ENCODE data around the gene GATAD2B. TPM values are rescaled to one million over a fixed set of nuclear protein-coding genes. Genes with fewer than 3 reads are reported as not detected.

GATAD2B gene
- total RNA-seq, 1 experiment from 2014 or later: 8.9 TPM

DNA sequence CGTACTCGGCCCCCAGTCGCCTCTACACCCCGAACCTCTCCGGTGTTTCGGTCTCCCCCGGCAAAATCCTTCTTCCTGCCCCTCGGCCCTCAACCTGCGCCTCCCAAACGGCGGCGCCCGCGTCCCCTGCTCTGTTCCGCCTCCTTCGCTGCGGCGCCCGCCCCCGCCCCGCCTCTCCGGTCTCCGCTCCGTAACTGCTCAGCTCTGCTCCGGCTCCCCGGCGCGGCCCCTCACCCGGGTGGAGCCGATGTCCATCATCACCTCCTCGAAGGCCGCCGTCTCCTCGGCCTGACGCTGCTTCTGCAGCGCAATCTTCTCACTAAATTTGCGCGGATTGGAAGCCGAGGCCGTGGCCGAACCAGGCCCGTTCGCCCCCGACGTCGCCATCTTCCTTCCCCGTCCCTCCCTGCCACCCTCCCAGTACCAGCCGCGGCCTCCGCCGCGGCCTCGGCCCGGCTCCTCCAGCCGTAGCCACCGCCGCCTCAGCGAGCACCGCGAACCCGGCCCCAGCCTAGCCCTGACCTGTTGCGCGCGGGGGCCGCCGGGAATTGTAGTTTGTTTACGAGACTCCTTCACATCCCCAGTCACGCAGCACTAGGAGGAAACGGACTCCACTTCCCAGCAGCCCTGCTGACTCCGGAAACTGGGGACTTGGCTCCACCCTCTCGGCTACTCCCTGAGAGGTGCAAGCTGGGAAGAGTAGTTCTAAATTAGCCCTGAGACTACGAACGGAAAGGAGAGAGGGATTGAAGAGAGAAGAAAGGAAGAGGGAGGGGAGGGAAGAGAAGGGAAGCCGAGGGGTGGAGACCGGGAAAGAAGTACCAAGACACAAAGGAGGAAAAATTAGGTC lies 35.6 kb upstream of the GATAD2B start, which contains the start of gene CRTC2:
TSS of gene CRTC2 (minus strand) at position 502 of the 850 bp plus-strand sequence. CDS start at position 387, 115 bp downstream.
- DNase-seq: peak; percentile 98

GRCh38 chr1:153957744-153958110 lies 35.0 kb upstream of the GATAD2B start:
- H3K4me3 ChIP-seq (ENCODE audit: insufficient read depth, low read depth, low read length): peak overlapping the region; percentile 97
- peaks cover 25% of the 10 kb centered on the region for H3K36me3 ChIP-seq (replicated peaks; ENCODE audit: control insufficient read depth, insufficient read depth, low read length)
- no peaks in the 10 kb centered on the region for H3K27me3 ChIP-seq (ENCODE audit: control insufficient read depth, insufficient read depth, low read length)
- no peak for DNase-seq

More for the DNA sequence above, 35.6 kb upstream of the GATAD2B start, which contains the start of gene CRTC2:
- no peaks in the 10 kb centered on the region for H3K27me3 ChIP-seq (ENCODE audit: control insufficient read depth, insufficient read depth, low read length)
- H3K4me3 ChIP-seq (ENCODE audit: insufficient read depth, low read depth, low read length): peak within 1 kb of the TSS; percentile 97
- H3K36me3 ChIP-seq (replicated peaks; ENCODE audit: control insufficient read depth, insufficient read depth, low read length): peaks cover 25% of the 10 kb centered on the region

- DNase-seq: peak; percentile 31
- Histone ChIP-seq H3K36me3 (replicated peaks; ENCODE audit: control insufficient read depth, insufficient read depth, low read length) (peaks cover 30% of the 10 kb centered on the region), H3K27me3 (ENCODE audit: control insufficient read depth, insufficient read depth, low read length) (no peaks in the 10 kb centered on the region), H3K4me3 (ENCODE audit: insufficient read depth, low read depth, low read length) (peak overlapping the region; percentile 97)
Observed at GRCh38 chr1:153956997-153957715, 34.4 kb upstream of the GATAD2B start.

GRCh38 chr1:153954826-153955225 lies 32.1 kb upstream of the GATAD2B start:
- DNase-seq: no peak
- no peak overlapping the region for H3K4me3 ChIP-seq (ENCODE audit: insufficient read depth, low read depth, low read length)
- peaks cover 24% of the 10 kb centered on the region for H3K36me3 ChIP-seq (replicated peaks; ENCODE audit: control insufficient read depth, insufficient read depth, low read length)
- H3K27me3 ChIP-seq (ENCODE audit: control insufficient read depth, insufficient read depth, low read length): no peaks in the 10 kb centered on the region

- DNase-seq: no peak
- Histone ChIP-seq H3K27me3 (ENCODE audit: control insufficient read depth, insufficient read depth, low read length) (no peaks in the 10 kb centered on the region), H3K36me3 (replicated peaks; ENCODE audit: control insufficient read depth, insufficient read depth, low read length) (peaks cover 20% of the 10 kb centered on the region), H3K4me3 (ENCODE audit: insufficient read depth, low read depth, low read length) (no peak overlapping the region)
Observed at GRCh38 chr1:153953859-153954365, 31.1 kb upstream of the GATAD2B start.

- H3K36me3 ChIP-seq (replicated peaks; ENCODE audit: control insufficient read depth, insufficient read depth, low read length): peaks cover 29% of the 10 kb centered on the region
- DNase-seq: no peak
- no peaks in the 10 kb centered on the region for H3K27me3 ChIP-seq (ENCODE audit: control insufficient read depth, insufficient read depth, low read length)
- no peak overlapping the region for H3K4me3 ChIP-seq (ENCODE audit: insufficient read depth, low read depth, low read length)
Observed at GRCh38 chr1:153951801-153952200, 29.0 kb upstream of the GATAD2B start.

DNA sequence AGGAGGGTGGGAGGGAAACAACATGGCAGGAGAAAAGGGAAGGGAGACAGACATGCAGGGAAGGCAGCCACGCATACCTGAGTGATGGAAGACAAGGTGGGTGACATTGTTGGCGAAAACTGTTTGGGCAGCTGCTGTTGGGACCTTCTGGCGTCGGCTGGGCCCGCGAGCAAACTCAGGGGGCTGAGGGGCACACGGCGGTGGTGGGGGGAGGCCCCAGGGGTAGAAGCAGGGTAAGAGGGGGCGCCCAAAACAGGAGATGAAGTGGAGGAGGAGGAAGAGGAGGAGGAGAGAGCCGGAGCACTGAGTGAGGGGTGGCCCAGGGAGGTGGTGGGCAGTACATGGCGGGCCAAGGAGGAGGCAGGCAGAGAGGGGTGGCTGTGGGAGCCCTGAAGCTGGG lies 28.4 kb upstream of the GATAD2B start:
- Histone ChIP-seq H3K36me3 (replicated peaks; ENCODE audit: control insufficient read depth, insufficient read depth, low read length) (peaks cover 29% of the 10 kb centered on the region), H3K27me3 (ENCODE audit: control insufficient read depth, insufficient read depth, low read length) (no peaks in the 10 kb centered on the region), H3K4me3 (ENCODE audit: insufficient read depth, low read depth, low read length) (no peak overlapping the region)
- no peak for DNase-seq

GRCh38 chr1:153946622-153947241 lies 24.0 kb upstream of the GATAD2B start, which contains the start of gene DENND4B:
Gene DENND4B (minus strand): TSS chr1:153946718. CDS start chr1:153944374, 2,344 bp downstream.
- peak; percentile 100 for DNase-seq
- Histone ChIP-seq H3K4me3 (ENCODE audit: insufficient read depth, low read depth, low read length) (peak within 1 kb of the TSS; percentile 96), H3K36me3 (replicated peaks; ENCODE audit: control insufficient read depth, insufficient read depth, low read length) (peaks cover 20% of the 10 kb centered on the region), H3K27me3 (ENCODE audit: control insufficient read depth, insufficient read depth, low read length) (no peaks in the 10 kb centered on the region)

- peak; percentile 94 for DNase-seq
- Histone ChIP-seq H3K36me3 (replicated peaks; ENCODE audit: control insufficient read depth, insufficient read depth, low read length) (peaks cover 19% of the 10 kb centered on the region), H3K27me3 (ENCODE audit: control insufficient read depth, insufficient read depth, low read length) (no peaks in the 10 kb centered on the region), H3K4me3 (ENCODE audit: insufficient read depth, low read depth, low read length) (peak overlapping the region; percentile 96)
Observed at GRCh38 chr1:153945795-153946621, 23.2 kb upstream of the GATAD2B start.

DNA sequence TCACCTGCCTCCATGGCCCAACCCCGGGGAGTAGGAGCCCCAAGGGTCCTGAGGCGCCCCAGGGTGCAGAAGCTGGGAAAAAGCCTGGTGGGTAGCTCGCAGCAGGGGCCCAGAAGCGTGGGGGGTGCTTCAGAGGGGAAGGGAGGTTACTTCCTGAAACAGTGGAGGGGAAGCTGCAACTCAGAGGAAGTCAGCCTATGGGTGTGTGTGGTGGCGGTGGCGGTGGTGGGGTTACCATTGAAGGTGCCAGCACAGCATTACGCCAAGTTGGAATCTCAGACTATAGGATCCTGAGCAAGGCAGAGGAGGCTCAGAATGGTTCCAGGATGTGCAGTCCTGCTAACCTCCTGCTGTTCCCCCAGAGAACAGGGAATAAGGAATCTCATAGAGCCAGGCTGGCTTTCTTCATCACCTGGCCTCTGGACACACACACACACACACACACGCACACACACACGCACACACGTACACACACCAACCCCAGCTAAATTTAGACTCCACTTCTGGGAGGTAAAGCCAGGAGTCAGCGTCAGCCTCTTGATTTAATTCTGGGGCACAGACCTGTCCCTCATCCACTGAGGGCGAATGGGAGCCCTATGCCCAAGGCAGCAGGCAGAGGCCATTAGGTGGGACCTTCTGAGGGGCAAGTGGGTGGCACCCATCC lies 22.5 kb upstream of the GATAD2B start:
- peak; percentile 67 for DNase-seq
- H3K4me3 ChIP-seq (ENCODE audit: insufficient read depth, low read depth, low read length): peak overlapping the region; percentile 96
- peaks cover 16% of the 10 kb centered on the region for H3K36me3 ChIP-seq (replicated peaks; ENCODE audit: control insufficient read depth, insufficient read depth, low read length)
- H3K27me3 ChIP-seq (ENCODE audit: control insufficient read depth, insufficient read depth, low read length): no peaks in the 10 kb centered on the region

DNA sequence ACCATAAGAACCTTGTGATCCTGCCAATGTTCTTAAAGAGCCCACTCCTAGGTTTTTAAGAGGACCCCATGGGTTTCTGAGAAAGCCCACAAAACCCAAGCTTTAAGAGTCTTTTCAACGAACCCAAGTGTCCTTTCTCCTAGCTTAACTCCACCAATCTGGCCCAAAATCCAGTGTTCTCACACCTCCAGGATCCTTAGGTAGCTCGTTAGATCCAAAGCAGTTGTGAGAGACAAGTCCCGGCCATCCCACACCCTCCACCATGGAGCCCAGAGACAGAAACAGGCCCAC lies 22.0 kb upstream of the GATAD2B start:
- Histone ChIP-seq H3K36me3 (replicated peaks; ENCODE audit: control insufficient read depth, insufficient read depth, low read length) (peaks cover 16% of the 10 kb centered on the region), H3K27me3 (ENCODE audit: control insufficient read depth, insufficient read depth, low read length) (no peaks in the 10 kb centered on the region), H3K4me3 (ENCODE audit: insufficient read depth, low read depth, low read length) (no peak overlapping the region)
- DNase-seq: no peak

DNA sequence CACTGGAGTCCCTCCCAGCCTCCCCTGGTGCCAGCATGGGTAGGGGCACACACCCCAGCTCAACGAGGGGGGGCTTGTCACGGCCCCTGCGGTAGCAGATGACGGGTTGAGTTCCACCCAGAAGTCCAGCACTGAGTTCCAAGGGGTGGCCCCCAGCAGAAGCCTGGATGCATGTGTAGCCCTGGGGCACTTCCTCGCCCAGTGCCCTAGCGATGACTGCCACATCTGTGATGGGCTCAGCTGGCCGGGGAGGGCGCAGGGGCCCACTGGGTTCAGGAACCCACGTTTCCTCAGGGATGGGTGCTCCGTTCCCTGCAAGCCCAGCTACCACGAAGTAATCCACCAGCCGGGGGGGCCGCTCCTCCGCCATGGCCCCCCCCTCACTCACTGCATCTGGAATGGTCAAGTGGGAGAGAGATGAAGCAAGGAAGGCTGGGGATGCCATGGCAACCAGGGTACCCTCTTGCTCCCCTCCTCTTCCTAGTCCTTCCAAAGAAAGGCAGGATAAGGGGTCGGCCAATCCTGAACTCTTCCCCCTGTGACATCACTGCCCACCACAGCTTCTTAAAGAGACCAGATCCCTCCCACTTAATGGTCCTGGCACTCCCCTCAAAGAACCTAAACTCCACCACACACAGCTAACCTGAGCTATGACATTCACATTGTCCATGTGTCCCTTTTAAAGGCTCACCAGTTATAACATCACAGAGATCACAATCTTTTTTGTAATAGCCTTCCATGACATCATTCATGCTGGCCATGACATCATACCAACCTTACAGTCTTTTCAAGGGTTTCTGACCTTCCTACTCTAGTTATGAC lies 21.4 kb upstream of the GATAD2B start:
- Histone ChIP-seq H3K36me3 (replicated peaks; ENCODE audit: control insufficient read depth, insufficient read depth, low read length) (peaks cover 18% of the 10 kb centered on the region), H3K4me3 (ENCODE audit: insufficient read depth, low read depth, low read length) (no peak overlapping the region), H3K27me3 (ENCODE audit: control insufficient read depth, insufficient read depth, low read length) (no peaks in the 10 kb centered on the region)
- DNase-seq: peak; percentile 73
